Ovary (tissue), 10 donors: ENCODE measurements around the gene TMEM114. TPM values are rescaled to one million over a fixed set of nuclear protein-coding genes. Genes with fewer than 3 reads are reported as not detected.

Source experiments
- DNase-seq, 5 donors: peaks; one replicate each; pipeline ENCODE4 v3.0.0-alpha.2; 2019 to 2020
- H3K27ac ChIP-seq, 2 donors: fragments of 200-600 bp; one replicate each; pipeline versions ENCODE4 v1.5.1 to v1.8.0; 2019 to 2022
- H3K27me3 ChIP-seq: fragments of 200-600 bp; one replicate; pipeline ENCODE4 v1.8.0; 2022
- H3K36me3 ChIP-seq: fragments of 200-600 bp; sonication (generic); one replicate; pipeline ENCODE4 v1.5.1; 2019
- H3K4me1 ChIP-seq: one replicate; pipeline ENCODE4 v1.8.1; 2013; ENCODE audit warnings: mild to moderate bottlenecking, moderate library complexity; ENCODE audit not compliant: insufficient read depth
- H3K4me3 ChIP-seq: fragments of 200-600 bp; sonication (generic); one replicate; pipeline ENCODE4 v1.5.1; 2017
- H3K9me3 ChIP-seq, 2 donors: fragments of 200-600 bp in 1 of 2; sonication (generic) in 1 of 2; one replicate each; pipeline versions ENCODE4 v1.5.1 to v1.8.1; 2013 to 2019; ENCODE audit warnings: mild to moderate bottlenecking in 1 of 2, moderate library complexity in 1 of 2
- EP300 ChIP-seq: sonication (generic); formaldehyde crosslinking; IDR thresholded peaks from one replicate; pipeline ENCODE4 v1.6.1; 2017; ENCODE audit warnings: antibody characterized with exemption
- POLR2A ChIP-seq: fragments of 450-650 bp; IDR thresholded peaks from one replicate; pipeline ENCODE4 v1.6.1; 2017; ENCODE audit warnings: antibody characterized with exemption, mild to moderate bottlenecking, moderate library complexity
- WGBS, 3 donors: extraction: QIAGEN DNeasy Blood & Tissue Kit in 1 of 3; methylation state at CpG; one replicate each; pipeline versions ENCODE4 v1.1.5 to v1.1.7; 2013 to 2017; 5-methylcytosine and 5-hydroxymethylcytosine counted together
- intact Hi-C, 4 donors: fragments of 100-400 bp; cut with DNase I; formaldehyde crosslinking; loops; one replicate each; pipeline versions ENCODE4 v1.11.0 to v1.15.1; 2022 to 2023
- long read RNA-seq, 3 donors: library from polyadenylated mRNA in 2 of 3; unstranded in 2 of 3; transcript quantifications; one replicate each; pipeline ENCODE4 v2.0.0 and lab custom pipeline, GENCODE V29; 2021 to 2026
- polyA plus RNA-seq, 2 donors: library from polyadenylated mRNA; stranded (reverse); fragments of 200-250 nt in 1 of 2; fragments of 350-450 nt in 1 of 2; fragmentation: Illumina TruSeq in 1 of 2; extraction: RNeasy Lipid Tissue Mini Kit (QIAGEN cat#74804) in 1 of 2; gene quantifications; one replicate each; pipeline ENCODE4 v1.2.3, GENCODE V29; 2013 to 2014
- total RNA-seq, 7 donors: library from RNA; depleted of rRNA in 2 of 7; stranded (reverse); fragments of >200 nt in 2 of 7; fragmentation: NEBNext Ultra II Directional in 3 of 7; extraction: Animal tissue kit (Norgen Biotek cat#: 25700) in 3 of 7; gene quantifications; one replicate each; pipeline versions ENCODE4 v1.1.0 to v1.2.4, GENCODE V29; 2016 to 2023
- TF ChIP-seq, protein P1 (sequence below), 3 donors: fragments of 450-650 bp in 2 of 3; fragments of 200-600 bp in 1 of 3; IDR thresholded peaks; one replicate each; pipeline versions ENCODE4 v1.5.1 to v1.8.0; 2016 to 2022; ENCODE audit warnings: antibody characterized with exemption in 3 of 3, mild to moderate bottlenecking in 1 of 3
- donor health status: DM: no; HTN: no; CAD: no; lungs with moderate emphysema.
- donor health status: DM: no; HTN: no; CAD: no.
- donor health status: Bipolar disorder and iron deficiency.
- donor health status: DM: yes; HTN: yes; CAD: no.
- donor health status: DM: no; HTN: no; CAD: no.
- donor health status: DM: yes; HTN: yes; CAD: no.

The TMEM114 gene
- total RNA-seq (not detected), polyA plus RNA-seq (not detected)
- long read RNA-seq, donor 1: 0 reads
- long read RNA-seq, donor 2: 0 reads
- long read RNA-seq, donor 3: 0 reads

DNA sequence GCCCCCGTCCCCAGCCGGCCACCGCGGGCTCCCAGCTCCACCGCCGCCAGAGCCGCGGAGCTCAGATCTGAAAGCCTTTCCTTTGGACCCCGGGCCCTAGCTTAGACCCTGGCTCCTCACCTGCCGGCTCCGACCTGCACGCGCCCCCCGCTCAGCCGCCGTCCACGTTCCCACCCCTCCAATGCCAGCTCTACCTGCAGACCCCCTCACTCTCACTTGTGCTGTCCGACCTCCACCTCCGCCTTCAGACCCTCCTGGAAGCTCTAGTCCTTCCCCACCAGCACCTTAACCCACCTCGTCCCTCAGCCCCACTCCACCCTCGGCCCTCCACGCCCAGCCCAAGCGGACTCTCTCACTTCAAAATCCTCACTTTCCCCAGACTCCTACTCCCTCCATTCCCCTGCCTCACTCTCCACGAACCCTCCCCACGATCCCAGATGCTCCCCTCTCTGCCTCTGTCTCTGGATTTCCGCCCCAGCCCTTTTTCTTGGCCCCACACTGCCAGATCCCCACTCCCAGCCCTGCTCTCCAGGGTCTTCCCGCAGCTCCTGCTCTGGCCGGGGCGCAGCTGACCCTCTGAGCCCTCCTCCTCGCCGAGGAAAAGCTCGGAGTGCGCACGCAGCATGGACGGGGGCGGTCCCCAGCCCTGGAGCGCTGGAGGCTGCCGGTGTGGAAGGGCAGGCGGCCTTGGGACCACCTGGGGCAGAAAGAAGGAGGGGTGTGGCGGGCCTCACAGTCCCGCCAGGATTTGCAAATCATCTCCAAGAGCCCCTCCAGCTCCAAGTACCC, at the start of gene TMEM114:
Gene TMEM114 (minus strand): TSS at position 612 of the 789 bp plus-strand sequence. CDS start 673 bp downstream, outside the sequence.
- no peaks in the 10 kb centered on the region for H3K27me3 ChIP-seq

DNA sequence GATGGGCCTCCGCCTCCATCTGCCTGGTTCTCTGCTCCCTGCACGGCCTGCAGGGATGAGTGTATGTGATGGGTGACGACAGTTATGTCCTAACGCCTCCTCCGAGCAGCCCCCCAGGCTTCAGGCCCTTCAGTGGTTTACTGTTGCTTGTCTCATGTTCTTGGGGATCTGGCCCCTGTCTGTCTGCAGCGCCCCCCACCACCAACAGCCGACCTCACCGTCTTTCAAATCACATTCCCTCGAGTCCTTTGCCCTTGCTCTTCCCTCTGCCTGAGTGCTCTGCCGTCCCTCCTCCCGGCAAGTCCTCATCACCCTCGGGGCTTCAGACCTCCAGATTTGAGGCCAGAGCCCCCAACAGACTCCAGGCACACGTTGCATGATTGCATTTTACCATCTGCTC, 49.4 kb upstream of the TMEM114 start:
- intact Hi-C loops: no loop called here
- Histone ChIP-seq H3K27me3 (no peaks in the 10 kb centered on the region), H3K4me1 (no peaks in the 10 kb centered on the region), H3K36me3 (no peaks in the 10 kb centered on the region), H3K4me3 (no peak overlapping the region), H3K27ac (no peak overlapping the region), H3K9me3 (no peaks in the 10 kb centered on the region)
- WGBS, 3 donors: 76 to 91% (median 87%) methylated on average over 11 to 13 of the region's 13 CpGs
- no peak for DNase-seq
- TF ChIP-seq, protein P1, sequence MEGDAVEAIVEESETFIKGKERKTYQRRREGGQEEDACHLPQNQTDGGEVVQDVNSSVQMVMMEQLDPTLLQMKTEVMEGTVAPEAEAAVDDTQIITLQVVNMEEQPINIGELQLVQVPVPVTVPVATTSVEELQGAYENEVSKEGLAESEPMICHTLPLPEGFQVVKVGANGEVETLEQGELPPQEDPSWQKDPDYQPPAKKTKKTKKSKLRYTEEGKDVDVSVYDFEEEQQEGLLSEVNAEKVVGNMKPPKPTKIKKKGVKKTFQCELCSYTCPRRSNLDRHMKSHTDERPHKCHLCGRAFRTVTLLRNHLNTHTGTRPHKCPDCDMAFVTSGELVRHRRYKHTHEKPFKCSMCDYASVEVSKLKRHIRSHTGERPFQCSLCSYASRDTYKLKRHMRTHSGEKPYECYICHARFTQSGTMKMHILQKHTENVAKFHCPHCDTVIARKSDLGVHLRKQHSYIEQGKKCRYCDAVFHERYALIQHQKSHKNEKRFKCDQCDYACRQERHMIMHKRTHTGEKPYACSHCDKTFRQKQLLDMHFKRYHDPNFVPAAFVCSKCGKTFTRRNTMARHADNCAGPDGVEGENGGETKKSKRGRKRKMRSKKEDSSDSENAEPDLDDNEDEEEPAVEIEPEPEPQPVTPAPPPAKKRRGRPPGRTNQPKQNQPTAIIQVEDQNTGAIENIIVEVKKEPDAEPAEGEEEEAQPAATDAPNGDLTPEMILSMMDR (IDR thresholded peaks at IDR 0.05): no peak
- TF ChIP-seq EP300 (no peak), POLR2A (no peak)

More for the DNA sequence above, at the start of gene TMEM114:
- H3K9me3 ChIP-seq: peaks cover 0 to 3% of the 10 kb centered on the region in 2 donors
- intact Hi-C loops: no loop called here
- DNase-seq: no peak
- no peaks in the 10 kb centered on the region for H3K4me1 ChIP-seq
- TF ChIP-seq POLR2A (no peak), EP300 (no peak)
- TF ChIP-seq, protein P1 (IDR thresholded peaks at IDR 0.05): no peak
- no peak within 1 kb of the TSS for H3K27ac ChIP-seq
- no peak within 1 kb of the TSS for H3K4me3 ChIP-seq
- 2 to 3% (median 2%) methylated on average over 33 to 41 of the region's 41 CpGs for WGBS, 3 donors
- H3K36me3 ChIP-seq: no peaks in the 10 kb centered on the region

DNA sequence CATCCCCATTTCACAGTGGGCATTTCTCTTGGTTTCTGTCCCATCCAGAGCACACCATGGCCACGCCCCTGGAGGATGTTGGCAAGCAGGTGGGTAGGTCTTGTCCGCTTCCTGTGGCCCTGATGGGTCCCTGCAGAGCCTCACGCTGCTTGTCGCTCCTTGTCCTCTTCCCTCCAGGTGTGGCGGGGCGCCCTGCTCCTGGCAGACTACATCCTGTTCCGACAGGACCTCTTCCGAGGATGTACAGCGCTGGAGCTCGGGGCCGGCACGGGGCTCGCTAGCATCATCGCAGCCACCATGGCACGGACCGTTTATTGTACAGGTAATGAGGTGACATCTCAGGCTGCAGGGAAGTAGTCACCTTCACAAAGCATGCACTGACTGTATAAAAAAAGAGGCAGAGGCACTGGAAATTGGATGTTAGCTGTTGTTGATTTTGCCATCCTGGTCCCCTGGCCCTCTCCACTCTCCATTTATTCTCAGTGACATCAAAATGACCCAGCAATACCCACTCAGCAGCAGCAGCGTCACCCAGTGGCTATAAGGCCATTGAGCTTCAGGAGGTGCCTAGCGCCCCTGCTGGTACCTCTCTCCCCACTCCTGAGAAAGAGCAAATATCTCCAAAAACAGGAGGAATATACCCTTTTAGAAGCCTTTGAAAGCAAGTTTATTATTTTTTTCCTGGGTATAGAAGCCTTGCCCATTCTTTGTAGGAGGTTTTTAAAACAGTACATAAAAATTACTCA, 44.9 kb upstream of the TMEM114 start:
- no peaks in the 10 kb centered on the region for H3K9me3 ChIP-seq
- no peaks in the 10 kb centered on the region for H3K36me3 ChIP-seq
- 80 to 82% (median 81%) methylated on average over 18 of the region's 18 CpGs for WGBS, 3 donors
- TF ChIP-seq EP300 (no peak), POLR2A (no peak)
- TF ChIP-seq, protein P1 (IDR thresholded peaks at IDR 0.05): no peak
- intact Hi-C loops: no loop called here
- DNase-seq: no peak
- no peak overlapping the region for H3K27ac ChIP-seq
- H3K4me1 ChIP-seq: no peaks in the 10 kb centered on the region
- no peaks in the 10 kb centered on the region for H3K27me3 ChIP-seq
- H3K4me3 ChIP-seq: no peak overlapping the region

DNA sequence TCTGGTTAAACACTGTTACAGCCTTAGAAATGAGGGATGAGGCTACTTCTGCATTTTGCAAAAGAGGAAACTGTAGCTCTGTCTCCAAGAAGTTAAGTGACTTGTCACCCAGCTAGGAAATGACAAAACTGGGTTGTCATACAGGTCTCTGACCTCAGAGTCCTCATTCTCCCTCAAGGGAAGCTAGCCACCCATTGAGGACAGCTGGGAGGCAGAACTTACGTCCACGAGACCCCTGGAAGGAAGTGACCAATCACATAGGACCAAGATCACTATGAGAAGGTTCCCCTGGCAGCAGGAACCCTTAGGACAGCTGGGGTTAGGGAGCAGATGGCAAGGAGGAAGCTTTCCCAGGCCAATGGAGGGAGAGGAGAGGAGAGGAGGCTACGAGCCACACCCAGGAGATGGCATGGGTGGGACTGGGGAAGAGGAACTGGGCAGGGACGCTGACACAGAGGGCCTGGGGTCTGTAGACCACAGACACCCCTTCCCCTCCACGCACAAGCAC, 42.4 kb upstream of the TMEM114 start:
- intact Hi-C loops: no loop called here
- Histone ChIP-seq H3K9me3 (no peaks in the 10 kb centered on the region), H3K4me3 (no peak overlapping the region), H3K36me3 (no peaks in the 10 kb centered on the region), H3K4me1 (no peaks in the 10 kb centered on the region), H3K27me3 (no peaks in the 10 kb centered on the region), H3K27ac (no peak overlapping the region)
- no peak for DNase-seq
- TF ChIP-seq POLR2A: no peak
- TF ChIP-seq, protein P1 (IDR thresholded peaks at IDR 0.05): no peak
- no peak for TF ChIP-seq EP300
- WGBS, 3 donors: 79 to 85% (median 83%) methylated on average over 5 of the region's 5 CpGs
